Esophagus squamous epithelium (tissue), 5 donors: ENCODE measurements around the gene IQSEC1. TPM values are rescaled to one million over a fixed set of nuclear protein-coding genes. Genes with fewer than 3 reads are reported as not detected.

Experiments
- DNase-seq: peaks from one replicate; lab custom pipeline; 2025; lab: John Stamatoyannopoulos, UW
- H3K27ac ChIP-seq, 4 donors: fragments of 200-600 bp; sonication (generic); one replicate each; pipeline ENCODE4 v1.5.1; 2016 to 2019; ENCODE audit warnings: mild to moderate bottlenecking in 1 of 4
- H3K27me3 ChIP-seq, 4 donors: fragments of 200-600 bp; sonication (generic); 1 replicate in 3 of 4; 2 replicates in 1 of 4; pipeline versions ENCODE4 v1.5.1 to v1.6.0; 2017 to 2021; ENCODE audit warnings: antibody characterized with exemption in 1 of 4
- H3K36me3 ChIP-seq, 3 donors: fragments of 200-600 bp; sonication (generic); one replicate each; pipeline ENCODE4 v1.5.1; 2016 to 2019
- H3K4me1 ChIP-seq, 3 donors: fragments of 200-600 bp; sonication (generic); one replicate each; pipeline ENCODE4 v1.5.1; 2017 to 2019
- H3K4me3 ChIP-seq, 4 donors: fragments of 200-600 bp; sonication (generic); 1 replicate in 3 of 4; 2 replicates in 1 of 4; pipeline ENCODE4 v1.5.1; 2016 to 2019; ENCODE audit warnings: mild to moderate bottlenecking in 2 of 4, moderate library complexity in 1 of 4
- H3K9me3 ChIP-seq, 3 donors: fragments of 200-600 bp; sonication (generic); one replicate each; pipeline ENCODE4 v1.5.1; 2016 to 2019
- POLR2A ChIP-seq, 4 donors: fragments of 450-650 bp; IDR thresholded peaks; one replicate each; pipeline ENCODE4 v1.6.1; 2017; ENCODE audit warnings: antibody characterized with exemption in 4 of 4, mild to moderate bottlenecking in 4 of 4, moderate library complexity in 3 of 4
- WGBS, 2 donors: methylation state at CpG; one replicate each; pipeline ENCODE4 v1.1.5; 2018; 5-methylcytosine and 5-hydroxymethylcytosine counted together
- intact Hi-C: fragments of 100-400 bp; cut with DNase I; formaldehyde crosslinking; loops from one replicate; pipeline ENCODE4 v1.15.0; 2022
- total RNA-seq, 4 donors: library from RNA; depleted of rRNA; stranded (reverse); fragments of >200 nt; gene quantifications; one replicate each; pipeline ENCODE4 v1.1.0, GENCODE V29; 2016
- TF ChIP-seq, protein P1 (sequence below), 6 experiments: fragments of 450-650 bp in 4 of 6; fragments of 200-600 bp in 2 of 6; sonication (generic) in 2 of 6; IDR thresholded peaks; one replicate each; pipeline ENCODE4 v1.5.1; 2016 to 2019; ENCODE audit warnings: antibody characterized with exemption in 6 of 6, mild to moderate bottlenecking in 4 of 6, moderate library complexity in 4 of 6
- donor health status: DM: yes; HTN: yes; CAD: no.

The IQSEC1 gene
- total RNA-seq, 4 donors from 2014 or later: 7.3 to 27.1 (median 10.7) TPM

DNA sequence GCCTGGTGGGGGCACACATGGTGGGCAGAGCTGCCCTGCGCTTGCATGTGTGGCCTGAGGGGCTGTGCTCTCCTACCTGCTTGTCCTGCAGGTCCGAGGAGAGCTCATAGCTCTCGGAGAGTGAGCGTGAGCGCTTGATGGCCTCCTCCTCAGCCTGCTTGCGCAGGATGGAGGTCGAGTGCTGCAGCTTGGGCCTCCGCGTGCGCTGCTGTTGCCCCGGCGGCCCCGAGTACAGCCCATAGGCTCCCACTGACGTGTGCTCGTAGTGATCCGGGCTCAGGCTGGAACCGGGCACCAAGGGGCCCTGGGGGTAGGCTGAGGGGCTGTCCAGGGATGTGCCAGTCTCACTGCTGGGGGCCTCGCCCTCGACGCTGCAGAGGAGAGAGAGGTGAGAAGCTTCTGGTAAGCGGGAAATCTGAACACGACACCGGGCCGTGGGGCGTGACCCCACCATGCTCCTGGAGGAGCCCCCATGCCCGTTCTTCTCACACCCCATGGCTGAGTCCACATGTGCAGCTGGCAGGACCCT, 131.7 kb downstream of the IQSEC1 start:
- DNase-seq: no peak
- no peak overlapping the region for H3K4me3 ChIP-seq
- intact Hi-C loops: no loop called here
- H3K4me1 ChIP-seq: peaks cover 8 to 71% (median 46%) of the 10 kb centered on the region in 3 donors
- H3K36me3 ChIP-seq: peaks cover 0 to 51% (median 6%) of the 10 kb centered on the region in 3 donors
- no peak overlapping the region for H3K27ac ChIP-seq
- no peak for TF ChIP-seq POLR2A (IDR thresholded peaks at IDR 0.05)
- TF ChIP-seq, protein P1, sequence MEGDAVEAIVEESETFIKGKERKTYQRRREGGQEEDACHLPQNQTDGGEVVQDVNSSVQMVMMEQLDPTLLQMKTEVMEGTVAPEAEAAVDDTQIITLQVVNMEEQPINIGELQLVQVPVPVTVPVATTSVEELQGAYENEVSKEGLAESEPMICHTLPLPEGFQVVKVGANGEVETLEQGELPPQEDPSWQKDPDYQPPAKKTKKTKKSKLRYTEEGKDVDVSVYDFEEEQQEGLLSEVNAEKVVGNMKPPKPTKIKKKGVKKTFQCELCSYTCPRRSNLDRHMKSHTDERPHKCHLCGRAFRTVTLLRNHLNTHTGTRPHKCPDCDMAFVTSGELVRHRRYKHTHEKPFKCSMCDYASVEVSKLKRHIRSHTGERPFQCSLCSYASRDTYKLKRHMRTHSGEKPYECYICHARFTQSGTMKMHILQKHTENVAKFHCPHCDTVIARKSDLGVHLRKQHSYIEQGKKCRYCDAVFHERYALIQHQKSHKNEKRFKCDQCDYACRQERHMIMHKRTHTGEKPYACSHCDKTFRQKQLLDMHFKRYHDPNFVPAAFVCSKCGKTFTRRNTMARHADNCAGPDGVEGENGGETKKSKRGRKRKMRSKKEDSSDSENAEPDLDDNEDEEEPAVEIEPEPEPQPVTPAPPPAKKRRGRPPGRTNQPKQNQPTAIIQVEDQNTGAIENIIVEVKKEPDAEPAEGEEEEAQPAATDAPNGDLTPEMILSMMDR (IDR thresholded peaks at IDR 0.05): no peak
- no peaks in the 10 kb centered on the region for H3K27me3 ChIP-seq
- no peaks in the 10 kb centered on the region for H3K9me3 ChIP-seq
- WGBS, 2 donors: 89 to 98% methylated on average over 8 to 15 of the region's 26 CpGs

- no peak for DNase-seq
- H3K9me3 ChIP-seq: no peaks in the 10 kb centered on the region
- TF ChIP-seq, protein P1 (IDR thresholded peaks at IDR 0.05): no peak
- no peak for TF ChIP-seq POLR2A (IDR thresholded peaks at IDR 0.05)
- WGBS, 2 donors: 83% methylated on average over 5 of the region's 6 CpGs; no CpG with 5 or more reads in 1 of the 2 donors
- peaks cover under 1 to 64% (median 39%) of the 10 kb centered on the region in 3 donors for H3K4me1 ChIP-seq
- no peak overlapping the region for H3K4me3 ChIP-seq
- peaks cover 7 to 58% (median 14%) of the 10 kb centered on the region in 3 donors for H3K36me3 ChIP-seq
- H3K27me3 ChIP-seq: no peaks in the 10 kb centered on the region
- no peak overlapping the region for H3K27ac ChIP-seq
- intact Hi-C loops: no loop called here
Measured at GRCh38 chr3:12940854-12941253, 132.4 kb downstream of the IQSEC1 start.

GRCh38 chr3:12939137-12939536, 134.1 kb downstream of the IQSEC1 start:
- H3K27me3 ChIP-seq: no peaks in the 10 kb centered on the region
- TF ChIP-seq, protein P1 (IDR thresholded peaks at IDR 0.05): no peak
- TF ChIP-seq POLR2A (IDR thresholded peaks at IDR 0.05): no peak
- intact Hi-C loops: no loop called here
- H3K9me3 ChIP-seq: no peaks in the 10 kb centered on the region
- WGBS, 2 donors: 83 to 92% methylated on average over 2 to 4 of the region's 10 CpGs
- H3K27ac ChIP-seq: peak overlapping the region in 3 of 4 donors; percentile 31 to 57 (median 55)
- peaks cover 6 to 64% (median 45%) of the 10 kb centered on the region in 3 donors for H3K4me1 ChIP-seq
- no peak overlapping the region for H3K4me3 ChIP-seq
- no peak for DNase-seq
- peaks cover 10 to 74% (median 21%) of the 10 kb centered on the region in 3 donors for H3K36me3 ChIP-seq

GRCh38 chr3:12938258-12938711, 134.9 kb downstream of the IQSEC1 start:
- no peak for DNase-seq
- WGBS, 2 donors: 66 to 74% methylated on average over 6 to 8 of the region's 10 CpGs

More at GRCh38 chr3:12938258-12938711, 134.9 kb downstream of the IQSEC1 start:
- peaks cover 10 to 83% (median 21%) of the 10 kb centered on the region in 3 donors for H3K36me3 ChIP-seq
- H3K4me1 ChIP-seq: peaks cover 6 to 64% (median 41%) of the 10 kb centered on the region in 3 donors
- no peaks in the 10 kb centered on the region for H3K27me3 ChIP-seq
- TF ChIP-seq, protein P1 (IDR thresholded peaks at IDR 0.05): no peak
- TF ChIP-seq POLR2A (IDR thresholded peaks at IDR 0.05): no peak
- peak overlapping the region in 3 of 4 donors; percentile 31 to 57 (median 55) for H3K27ac ChIP-seq
- H3K9me3 ChIP-seq: no peaks in the 10 kb centered on the region
- H3K4me3 ChIP-seq: no peak overlapping the region
- intact Hi-C loops: no loop called here
